Cardiac muscle cell (in vitro differentiated cells and primary cell): ENCODE data around the gene STX18. TPM values are rescaled to one million over a fixed set of nuclear protein-coding genes. Genes with fewer than 3 reads are reported as not detected.

Experiments
- DNase-seq, 2 donors: peaks; one replicate each; pipeline versions ENCODE4 v3.0.0 to v3.0.0-alpha.2; 2010 to 2017; ENCODE audit warnings: low read depth in 1 of 2, low spot score in 1 of 2
- H3K27ac ChIP-seq: fragments of 200-600 bp; sonication (generic); 2 replicates; pipeline ENCODE4 v1.5.1; 2016
- H3K27me3 ChIP-seq: fragments of 200-600 bp; sonication (generic); 2 replicates; pipeline ENCODE4 v1.6.0; 2016; ENCODE audit warnings: control low read depth
- H3K36me3 ChIP-seq: fragments of 200-600 bp; sonication (generic); 2 replicates; pipeline ENCODE4 v1.5.1; 2016; ENCODE audit warnings: control low read depth
- H3K4me1 ChIP-seq: fragments of 200-600 bp; sonication (generic); 2 replicates; pipeline ENCODE4 v1.8.1; 2017; ENCODE audit warnings: low read depth, mild to moderate bottlenecking, mixed run types
- H3K4me3 ChIP-seq: fragments of 200-600 bp; sonication (generic); 2 replicates; pipeline ENCODE4 v1.5.1; 2016; ENCODE audit warnings: mild to moderate bottlenecking
- H3K9me3 ChIP-seq: fragments of 200-600 bp; sonication (generic); 2 replicates; pipeline ENCODE4 v1.5.1; 2017; ENCODE audit warnings: low read depth, mild to moderate bottlenecking, control low read depth
- polyA plus RNA-seq: library from polyadenylated mRNA; unstranded; fragments of >200 nt; fragmentation: Nextera tagmentation; extraction: Ambion mirVana; gene quantifications from 2 replicates; pipeline ENCODE4 v1.2.1, GENCODE V29; 2016
- total RNA-seq: library from RNA; depleted of rRNA; stranded (reverse); fragments of >200 nt; gene quantifications from 2 replicates; pipeline ENCODE4 v1.2.3, GENCODE V29; 2016
- TF ChIP-seq, protein P1 (sequence below): IDR thresholded peaks from 2 replicates; pipeline ENCODE4 v1.5.1; 2012; ENCODE audit warnings: low read depth, mild to moderate bottlenecking, low read length

STX18 gene
- total and polyA plus RNA-seq, 2 experiments from 2014 or later: 29.8 to 63.3 TPM

DNA sequence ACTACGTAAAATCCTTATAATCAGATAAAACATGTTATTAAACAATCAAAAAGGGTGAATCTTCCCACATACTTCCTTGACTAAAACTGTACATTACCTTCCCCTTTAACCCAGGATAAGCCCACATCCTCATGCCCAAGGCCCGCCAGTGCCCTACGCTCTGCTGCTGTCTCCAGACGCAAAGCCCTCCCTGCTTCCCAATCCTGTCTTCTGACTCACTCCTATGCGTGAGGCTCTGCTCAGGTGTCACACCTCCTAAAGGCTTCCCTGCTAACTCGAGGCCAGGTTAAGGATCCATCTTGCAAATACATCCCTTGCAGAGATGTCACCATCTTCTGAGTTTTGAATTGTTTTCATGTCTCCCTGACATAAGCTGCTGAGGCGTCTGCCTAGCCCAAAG is 61.6 kb downstream of the STX18 start:
- Histone ChIP-seq H3K4me3 (no peak overlapping the region), H3K36me3 (no peaks in the 10 kb centered on the region), H3K4me1 (no peaks in the 10 kb centered on the region), H3K27me3 (no peaks in the 10 kb centered on the region), H3K27ac (no peak overlapping the region), H3K9me3 (no peaks in the 10 kb centered on the region)
- TF ChIP-seq, protein P1, sequence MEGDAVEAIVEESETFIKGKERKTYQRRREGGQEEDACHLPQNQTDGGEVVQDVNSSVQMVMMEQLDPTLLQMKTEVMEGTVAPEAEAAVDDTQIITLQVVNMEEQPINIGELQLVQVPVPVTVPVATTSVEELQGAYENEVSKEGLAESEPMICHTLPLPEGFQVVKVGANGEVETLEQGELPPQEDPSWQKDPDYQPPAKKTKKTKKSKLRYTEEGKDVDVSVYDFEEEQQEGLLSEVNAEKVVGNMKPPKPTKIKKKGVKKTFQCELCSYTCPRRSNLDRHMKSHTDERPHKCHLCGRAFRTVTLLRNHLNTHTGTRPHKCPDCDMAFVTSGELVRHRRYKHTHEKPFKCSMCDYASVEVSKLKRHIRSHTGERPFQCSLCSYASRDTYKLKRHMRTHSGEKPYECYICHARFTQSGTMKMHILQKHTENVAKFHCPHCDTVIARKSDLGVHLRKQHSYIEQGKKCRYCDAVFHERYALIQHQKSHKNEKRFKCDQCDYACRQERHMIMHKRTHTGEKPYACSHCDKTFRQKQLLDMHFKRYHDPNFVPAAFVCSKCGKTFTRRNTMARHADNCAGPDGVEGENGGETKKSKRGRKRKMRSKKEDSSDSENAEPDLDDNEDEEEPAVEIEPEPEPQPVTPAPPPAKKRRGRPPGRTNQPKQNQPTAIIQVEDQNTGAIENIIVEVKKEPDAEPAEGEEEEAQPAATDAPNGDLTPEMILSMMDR: no peak
- DNase-seq: no peak

DNA sequence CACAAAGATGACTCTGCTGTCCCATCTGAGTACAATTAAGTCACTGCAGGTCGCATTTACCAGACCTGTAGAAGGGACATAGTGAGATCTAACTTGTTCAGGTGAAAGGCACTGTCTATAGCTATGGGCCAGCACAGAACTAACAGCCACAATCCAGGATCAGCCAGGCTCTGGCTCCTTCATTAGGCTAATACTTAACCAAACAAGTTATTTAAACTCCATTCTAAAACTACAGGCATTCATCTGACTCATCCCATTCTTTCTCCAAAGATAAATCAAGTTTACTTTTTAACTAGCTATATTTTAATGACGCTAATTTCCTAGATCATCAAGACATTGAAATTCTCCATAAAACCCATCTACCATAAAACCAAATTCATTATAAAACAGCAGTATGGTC is 62.5 kb downstream of the STX18 start:
- H3K27ac ChIP-seq: no peak overlapping the region
- no peak overlapping the region for H3K4me3 ChIP-seq
- TF ChIP-seq, protein P1: no peak

DNA sequence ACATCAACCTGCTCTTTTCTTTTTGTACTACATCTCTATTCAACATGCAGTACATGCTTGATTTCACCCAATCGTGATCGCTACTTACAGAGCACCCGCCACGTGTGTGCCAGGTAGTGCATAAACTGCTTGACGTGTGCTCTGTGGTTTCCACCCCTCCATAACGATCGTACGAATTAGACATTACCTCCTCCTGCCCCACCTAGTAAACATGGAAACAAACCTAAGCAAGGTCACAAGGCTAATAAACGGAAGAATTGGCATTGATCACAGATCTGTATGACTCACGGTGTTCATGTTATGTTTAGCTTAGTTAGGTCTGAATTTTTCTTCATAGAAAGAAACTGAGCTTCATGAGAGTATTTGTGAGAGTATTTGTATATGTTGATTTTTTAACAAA is 64.1 kb downstream of the STX18 start:
- Histone ChIP-seq H3K4me1 (no peaks in the 10 kb centered on the region), H3K27ac (no peak overlapping the region), H3K27me3 (no peaks in the 10 kb centered on the region), H3K9me3 (no peaks in the 10 kb centered on the region), H3K36me3 (no peaks in the 10 kb centered on the region), H3K4me3 (no peak overlapping the region)
- no peak for DNase-seq
- TF ChIP-seq, protein P1: no peak

More for the DNA sequence above, 62.5 kb downstream of the STX18 start:
- Histone ChIP-seq H3K27me3 (no peaks in the 10 kb centered on the region), H3K9me3 (no peaks in the 10 kb centered on the region), H3K4me1 (no peaks in the 10 kb centered on the region), H3K36me3 (no peaks in the 10 kb centered on the region)
- no peak for DNase-seq

DNA sequence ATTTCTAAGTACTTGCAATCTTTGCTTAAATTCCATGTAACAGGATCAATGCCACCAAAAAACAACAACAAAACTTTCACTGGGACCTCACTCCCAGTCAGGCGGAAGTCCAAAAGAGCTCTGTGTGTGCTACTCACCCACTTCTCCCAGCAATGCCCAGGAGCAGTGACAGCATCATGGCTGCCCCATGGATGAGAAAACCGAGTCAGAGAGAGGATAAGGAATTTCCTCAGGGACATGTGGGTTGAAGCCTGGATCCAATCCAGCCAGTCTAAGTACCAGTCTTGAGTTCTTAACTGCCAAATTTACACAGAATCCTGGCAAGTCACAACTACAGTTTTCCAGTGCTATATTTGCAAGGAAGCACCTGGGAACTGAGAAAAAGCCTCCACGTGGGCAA is 64.5 kb downstream of the STX18 start:
- H3K9me3 ChIP-seq: no peaks in the 10 kb centered on the region
- no peaks in the 10 kb centered on the region for H3K27me3 ChIP-seq
- TF ChIP-seq, protein P1: no peak
- DNase-seq: peak in 1 of 2 donors; percentile 43
- H3K4me3 ChIP-seq: no peak overlapping the region
- no peak overlapping the region for H3K27ac ChIP-seq
- no peaks in the 10 kb centered on the region for H3K4me1 ChIP-seq
- no peaks in the 10 kb centered on the region for H3K36me3 ChIP-seq

DNA sequence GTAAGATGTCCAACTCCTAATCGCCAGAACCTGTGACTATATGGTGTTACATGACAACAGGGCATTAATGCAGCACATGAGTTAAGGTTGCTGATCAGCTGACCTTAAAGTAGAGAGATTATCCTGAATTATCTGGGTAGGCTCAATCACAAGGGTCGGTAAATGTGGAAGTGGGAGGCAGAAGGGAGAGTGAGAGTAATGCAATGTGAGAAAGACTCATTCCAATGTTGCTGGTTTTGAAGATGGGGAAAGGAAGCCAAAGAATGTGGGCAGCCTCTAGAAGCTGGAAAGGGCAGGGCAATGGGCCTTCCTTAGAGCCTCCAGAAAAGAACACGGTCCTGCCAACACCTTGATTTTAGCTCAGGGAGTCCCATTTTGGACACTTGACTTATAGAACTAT is 67.4 kb downstream of the STX18 start:
- Histone ChIP-seq H3K4me3 (no peak overlapping the region), H3K27me3 (no peaks in the 10 kb centered on the region), H3K9me3 (no peaks in the 10 kb centered on the region), H3K27ac (no peak overlapping the region), H3K36me3 (no peaks in the 10 kb centered on the region), H3K4me1 (no peaks in the 10 kb centered on the region)
- TF ChIP-seq, protein P1: no peak
- no peak for DNase-seq
